ENCODE data around the gene COL13A1.
A peak's percentile ranks its signal among the peaks of the same experiment; 100 is the strongest.

COL13A1 gene

GRCh38 chr10:69801434-69802315 is at the start of gene COL13A1:
TSS of gene COL13A1 (plus strand) at chr10:69801906. CDS start at chr10:69802424, 518 bp downstream.
- Histone ChIP-seq H3K4me1 (ENCODE audit: insufficient read depth, insufficient read length) (no peaks in the 10 kb centered on the region), H3K9me3 (ENCODE audit: insufficient read depth, low read length) (no peaks in the 10 kb centered on the region), H3K27me3 (ENCODE audit: insufficient read depth, insufficient read length) (peaks cover 17% of the 10 kb centered on the region), H3K4me3 (ENCODE audit: insufficient read length, low read depth) (peak within 1 kb of the TSS; percentile 54), H3K36me3 (ENCODE audit: insufficient read depth, insufficient read length, low read length) (no peaks in the 10 kb centered on the region), H3K9ac (ENCODE audit: insufficient read length, low read depth) (peak within 1 kb of the TSS; percentile 83)
- peak; percentile 73 for DNase-seq (ENCODE audit: low read depth, low spot score)
- TF ChIP-seq ZNF274 (IDR thresholded peaks at IDR 0.05; ENCODE audit: low read depth, low read length) (no peak), YY1 (IDR thresholded peaks at IDR 0.05; ENCODE audit: insufficient read depth, insufficient read length) (no peak), SUZ12 (IDR thresholded peaks at IDR 0.05; ENCODE audit: extremely low read depth, insufficient read depth, insufficient read length) (peak; percentile 19)

- Histone ChIP-seq H3K9ac (ENCODE audit: insufficient read length, low read depth) (no peak overlapping the region), H3K4me3 (ENCODE audit: insufficient read length, low read depth) (no peak overlapping the region), H3K9me3 (ENCODE audit: insufficient read depth, low read length) (no peaks in the 10 kb centered on the region), H3K27me3 (ENCODE audit: insufficient read depth, insufficient read length) (no peaks in the 10 kb centered on the region), H3K36me3 (ENCODE audit: insufficient read depth, insufficient read length, low read length) (no peaks in the 10 kb centered on the region), H3K4me1 (ENCODE audit: insufficient read depth, insufficient read length) (peaks cover 5% of the 10 kb centered on the region)
- DNase-seq (ENCODE audit: low read depth, low spot score): no peak
- no peak for TF ChIP-seq YY1 (IDR thresholded peaks at IDR 0.05; ENCODE audit: insufficient read depth, insufficient read length)
- TF ChIP-seq ZNF274 (IDR thresholded peaks at IDR 0.05; ENCODE audit: low read depth, low read length): no peak
- TF ChIP-seq SUZ12 (IDR thresholded peaks at IDR 0.05; ENCODE audit: extremely low read depth, insufficient read depth, insufficient read length): no peak
Measured at GRCh38 chr10:69752479-69752878, 49.2 kb upstream of the COL13A1 start.

- no peak for DNase-seq (ENCODE audit: low read depth, low spot score)
- Histone ChIP-seq H3K4me1 (ENCODE audit: insufficient read depth, insufficient read length) (peaks cover 4% of the 10 kb centered on the region), H3K4me3 (ENCODE audit: insufficient read length, low read depth) (no peak overlapping the region), H3K27me3 (ENCODE audit: insufficient read depth, insufficient read length) (no peaks in the 10 kb centered on the region), H3K9me3 (ENCODE audit: insufficient read depth, low read length) (no peaks in the 10 kb centered on the region), H3K36me3 (ENCODE audit: insufficient read depth, insufficient read length, low read length) (no peaks in the 10 kb centered on the region), H3K9ac (ENCODE audit: insufficient read length, low read depth) (no peak overlapping the region)
- TF ChIP-seq YY1 (IDR thresholded peaks at IDR 0.05; ENCODE audit: insufficient read depth, insufficient read length) (no peak), ZNF274 (IDR thresholded peaks at IDR 0.05; ENCODE audit: low read depth, low read length) (no peak), SUZ12 (IDR thresholded peaks at IDR 0.05; ENCODE audit: extremely low read depth, insufficient read depth, insufficient read length) (no peak)
Measured at GRCh38 chr10:69756279-69756678, 45.4 kb upstream of the COL13A1 start.

GRCh38 chr10:69757206-69757552 is 44.5 kb upstream of the COL13A1 start:
- no peak for DNase-seq (ENCODE audit: low read depth, low spot score)
- TF ChIP-seq YY1 (IDR thresholded peaks at IDR 0.05; ENCODE audit: insufficient read depth, insufficient read length) (no peak), SUZ12 (IDR thresholded peaks at IDR 0.05; ENCODE audit: extremely low read depth, insufficient read depth, insufficient read length) (no peak), ZNF274 (IDR thresholded peaks at IDR 0.05; ENCODE audit: low read depth, low read length) (no peak)
- Histone ChIP-seq H3K9me3 (ENCODE audit: insufficient read depth, low read length) (no peaks in the 10 kb centered on the region), H3K4me1 (ENCODE audit: insufficient read depth, insufficient read length) (peaks cover 4% of the 10 kb centered on the region), H3K9ac (ENCODE audit: insufficient read length, low read depth) (no peak overlapping the region), H3K27me3 (ENCODE audit: insufficient read depth, insufficient read length) (no peaks in the 10 kb centered on the region), H3K4me3 (ENCODE audit: insufficient read length, low read depth) (no peak overlapping the region), H3K36me3 (ENCODE audit: insufficient read depth, insufficient read length, low read length) (no peaks in the 10 kb centered on the region)

GRCh38 chr10:69757553-69758309 is 44.0 kb upstream of the COL13A1 start:
- H3K4me3 ChIP-seq (ENCODE audit: insufficient read length, low read depth): no peak overlapping the region
- peaks cover 4% of the 10 kb centered on the region for H3K4me1 ChIP-seq (ENCODE audit: insufficient read depth, insufficient read length)
- no peaks in the 10 kb centered on the region for H3K36me3 ChIP-seq (ENCODE audit: insufficient read depth, insufficient read length, low read length)
- H3K9ac ChIP-seq (ENCODE audit: insufficient read length, low read depth): no peak overlapping the region
- no peaks in the 10 kb centered on the region for H3K27me3 ChIP-seq (ENCODE audit: insufficient read depth, insufficient read length)
- no peaks in the 10 kb centered on the region for H3K9me3 ChIP-seq (ENCODE audit: insufficient read depth, low read length)
- DNase-seq (ENCODE audit: low read depth, low spot score): no peak
- no peak for TF ChIP-seq SUZ12 (IDR thresholded peaks at IDR 0.05; ENCODE audit: extremely low read depth, insufficient read depth, insufficient read length)
- TF ChIP-seq ZNF274 (IDR thresholded peaks at IDR 0.05; ENCODE audit: low read depth, low read length): no peak
- TF ChIP-seq YY1 (IDR thresholded peaks at IDR 0.05; ENCODE audit: insufficient read depth, insufficient read length): no peak

GRCh38 chr10:69758310-69758728 is 43.4 kb upstream of the COL13A1 start:
- TF ChIP-seq ZNF274 (IDR thresholded peaks at IDR 0.05; ENCODE audit: low read depth, low read length) (no peak), SUZ12 (IDR thresholded peaks at IDR 0.05; ENCODE audit: extremely low read depth, insufficient read depth, insufficient read length) (no peak), YY1 (IDR thresholded peaks at IDR 0.05; ENCODE audit: insufficient read depth, insufficient read length) (no peak)
- Histone ChIP-seq H3K9ac (ENCODE audit: insufficient read length, low read depth) (no peak overlapping the region), H3K4me1 (ENCODE audit: insufficient read depth, insufficient read length) (peaks cover 4% of the 10 kb centered on the region), H3K4me3 (ENCODE audit: insufficient read length, low read depth) (no peak overlapping the region), H3K27me3 (ENCODE audit: insufficient read depth, insufficient read length) (no peaks in the 10 kb centered on the region), H3K9me3 (ENCODE audit: insufficient read depth, low read length) (no peaks in the 10 kb centered on the region), H3K36me3 (ENCODE audit: insufficient read depth, insufficient read length, low read length) (no peaks in the 10 kb centered on the region)
- no peak for DNase-seq (ENCODE audit: low read depth, low spot score)

- Histone ChIP-seq H3K9me3 (ENCODE audit: insufficient read depth, low read length) (no peaks in the 10 kb centered on the region), H3K4me3 (ENCODE audit: insufficient read length, low read depth) (no peak overlapping the region), H3K4me1 (ENCODE audit: insufficient read depth, insufficient read length) (peaks cover 4% of the 10 kb centered on the region), H3K36me3 (ENCODE audit: insufficient read depth, insufficient read length, low read length) (no peaks in the 10 kb centered on the region), H3K27me3 (ENCODE audit: insufficient read depth, insufficient read length) (no peaks in the 10 kb centered on the region), H3K9ac (ENCODE audit: insufficient read length, low read depth) (no peak overlapping the region)
- DNase-seq (ENCODE audit: low read depth, low spot score): no peak
- TF ChIP-seq SUZ12 (IDR thresholded peaks at IDR 0.05; ENCODE audit: extremely low read depth, insufficient read depth, insufficient read length) (no peak), ZNF274 (IDR thresholded peaks at IDR 0.05; ENCODE audit: low read depth, low read length) (no peak), YY1 (IDR thresholded peaks at IDR 0.05; ENCODE audit: insufficient read depth, insufficient read length) (no peak)
Measured at GRCh38 chr10:69759641-69760040, 42.1 kb upstream of the COL13A1 start.

Data from NT2/D1 (cell line).